HepG2 (cell line): ENCODE data around the gene MAGIX. TPM values are rescaled to one million over a fixed set of nuclear protein-coding genes. Genes with fewer than 3 reads are reported as not detected.

Source experiments
- AHR ChIP-seq: IDR thresholded peaks from 2 replicates; pipeline ENCODE4 v1.6.1; 2018; ENCODE audit warnings: missing genetic modification reagents, missing compliant biosample characterization
- AKAP8 ChIP-seq: sonication (generic); formaldehyde crosslinking; IDR thresholded peaks from 2 replicates; pipeline ENCODE4 v1.5.1; 2020; ENCODE audit warnings: mild to moderate bottlenecking, missing genetic modification reagents
- ELF4 ChIP-seq: sonication (generic); formaldehyde crosslinking; IDR thresholded peaks from 2 replicates; pipeline ENCODE4 v1.5.0; 2020; ENCODE audit warnings: missing genetic modification reagents, mild to moderate bottlenecking, moderate library complexity, borderline replicate concordance
- GFI1 ChIP-seq: sonication (generic); formaldehyde crosslinking; IDR thresholded peaks from 2 replicates; pipeline ENCODE4 v1.5.0; 2020; ENCODE audit warnings: missing genetic modification reagents, mild to moderate bottlenecking, borderline replicate concordance
- HNRNPK ChIP-seq: fragments of 200-400 bp; formaldehyde crosslinking; IDR thresholded peaks from 2 replicates; pipeline ENCODE4 v1.6.1; 2018; ENCODE audit warnings: low read length, low read depth, moderate library complexity, mild to moderate bottlenecking; ENCODE audit not compliant: poor library complexity, severe bottlenecking
- HOXA9 ChIP-seq: sonication (generic); formaldehyde crosslinking; IDR thresholded peaks from 2 replicates; pipeline ENCODE4 v1.8.1; 2022; ENCODE audit warnings: missing genetic modification reagents, mild to moderate bottlenecking, moderate library complexity, borderline replicate concordance
- KLF11 ChIP-seq: IDR thresholded peaks from 2 replicates; pipeline ENCODE4 v1.6.1; 2016; ENCODE audit warnings: missing compliant biosample characterization
- POLR2AphosphoS2 ChIP-seq: IDR thresholded peaks from 2 replicates; pipeline ENCODE4 v1.6.1; 2011; ENCODE audit warnings: low read depth, low read length, improper control_type of control experiment
- REPIN1 ChIP-seq: sonication (generic); formaldehyde crosslinking; IDR thresholded peaks from 2 replicates; pipeline ENCODE4 v1.8.0; 2022; ENCODE audit warnings: missing genetic modification reagents, low read depth, mild to moderate bottlenecking, borderline replicate concordance
- SMAD9 ChIP-seq: sonication (generic); formaldehyde crosslinking; IDR thresholded peaks from 2 replicates; pipeline ENCODE4 v1.5.1; 2020; ENCODE audit warnings: mild to moderate bottlenecking, missing genetic modification reagents
- ZBTB3 ChIP-seq: sonication (generic); formaldehyde crosslinking; IDR thresholded peaks from 2 replicates; pipeline ENCODE4 v1.4.0; 2020; ENCODE audit warnings: low read depth, mild to moderate bottlenecking, moderate library complexity, missing genetic modification reagents, borderline replicate concordance
- ZFP82 ChIP-seq: sonication (generic); formaldehyde crosslinking; IDR thresholded peaks from 2 replicates; pipeline ENCODE4 v1.5.1; 2020; ENCODE audit warnings: mild to moderate bottlenecking, missing genetic modification reagents, borderline replicate concordance
- ZNF235 ChIP-seq: sonication (generic); formaldehyde crosslinking; IDR thresholded peaks from 2 replicates; pipeline ENCODE4 v1.8.1; 2023; ENCODE audit warnings: mild to moderate bottlenecking, missing genetic modification reagents, borderline replicate concordance
- ZSCAN30 ChIP-seq: sonication (generic); formaldehyde crosslinking; IDR thresholded peaks from 2 replicates; pipeline ENCODE4 v1.5.0; 2020; ENCODE audit warnings: mild to moderate bottlenecking, missing genetic modification reagents
- polyA plus RNA-seq, 8 experiments: library from polyadenylated mRNA; depleted of rRNA in 3 of 8; stranded (reverse) in 7 of 8; unstranded in 1 of 8; fragments of >200 nt; fragmentation: Illumina TruSeq in 4 of 8; extraction: Trizol in 4 of 8; gene quantifications; 2 replicates each; pipeline versions ENCODE4 v1.2.1 to v1.2.3, GENCODE V29; 2011 to 2016; ENCODE audit warnings: low read depth in 4 of 8, missing spikeins in 1 of 8, mixed read lengths in 1 of 8; ENCODE audit not compliant: insufficient read depth in 1 of 8
- total RNA-seq, 5 experiments: library from RNA; depleted of rRNA; stranded (reverse); fragments of >200 nt; fragmentation: Illumina TruSeq; extraction: Trizol; gene quantifications; 2 replicates each; pipeline ENCODE4 v1.2.3, GENCODE V29; 2016; ENCODE audit warnings: low read depth in 1 of 5
- TF ChIP-seq, protein P1 (sequence below): sonication (generic); formaldehyde crosslinking; IDR thresholded peaks from 2 replicates; pipeline ENCODE4 v1.8.1; 2023; ENCODE audit warnings: missing genetic modification reagents, inconsistent platforms, borderline replicate concordance
- TF ChIP-seq, protein P2 (sequence below): sonication (generic); formaldehyde crosslinking; IDR thresholded peaks from 2 replicates; pipeline ENCODE4 v1.5.0; 2020; ENCODE audit warnings: mild to moderate bottlenecking, missing genetic modification reagents, borderline replicate concordance
- TF ChIP-seq, protein P3 (sequence below): sonication (generic); formaldehyde crosslinking; IDR thresholded peaks from 2 replicates; pipeline ENCODE4 v1.5.1; 2020; ENCODE audit warnings: mild to moderate bottlenecking, missing genetic modification reagents
- TF ChIP-seq, protein P4 (sequence below): sonication (generic); formaldehyde crosslinking; IDR thresholded peaks from 2 replicates; pipeline ENCODE4 v1.8.0; 2022; ENCODE audit warnings: missing genetic modification reagents, mild to moderate bottlenecking, inconsistent platforms, borderline replicate concordance

MAGIX gene
- total and polyA plus RNA-seq, 2 of the 13 experiments (the other 11 are each of a cell fraction or from before 2014, with no cell fraction given) = 0.63 to 1.2 TPM

DNA sequence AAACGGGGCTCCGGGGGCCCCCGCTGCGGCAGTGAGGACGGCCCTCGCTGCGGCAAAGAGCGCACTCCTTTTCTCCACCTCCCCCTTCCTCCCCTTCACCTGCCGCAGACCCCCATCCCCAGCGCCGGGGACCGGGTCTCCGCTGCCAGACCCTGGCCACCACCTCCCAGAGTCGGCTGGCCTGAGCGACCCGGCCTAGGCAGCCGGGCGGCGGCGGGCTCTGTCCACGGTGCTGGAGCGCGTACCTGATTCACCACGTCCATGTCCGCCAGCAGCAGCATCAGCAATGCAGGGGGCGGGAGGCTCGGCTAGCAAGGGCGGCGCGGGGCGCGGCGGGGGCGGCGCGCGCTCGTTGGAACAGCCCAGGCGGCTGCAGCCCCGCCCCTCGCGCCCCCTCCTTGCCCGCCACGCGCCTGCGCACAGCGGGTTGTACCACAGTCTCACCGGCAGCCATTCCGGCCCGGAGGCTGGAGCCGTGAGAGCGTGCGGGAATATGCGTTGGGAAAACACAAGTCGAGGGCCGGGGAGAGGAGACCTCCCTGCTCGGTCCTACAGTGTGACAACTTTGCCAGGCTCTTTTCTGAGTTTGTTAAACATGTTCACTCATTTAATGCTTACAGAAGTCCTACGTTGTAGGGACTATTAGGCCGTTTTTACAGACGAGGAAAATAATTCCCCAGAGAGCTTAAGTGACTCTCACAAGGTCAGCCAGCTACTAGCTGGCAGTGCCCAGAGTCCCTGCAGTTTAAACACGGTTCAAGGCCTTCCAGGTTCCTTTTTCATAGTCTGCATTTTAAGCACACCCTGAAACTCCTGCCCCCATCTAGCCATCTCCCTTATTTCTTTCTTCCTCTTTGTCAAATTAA lies 37.6 kb downstream of the MAGIX start, which contains the start of gene SYP (continued):
- TF ChIP-seq, protein P1, sequence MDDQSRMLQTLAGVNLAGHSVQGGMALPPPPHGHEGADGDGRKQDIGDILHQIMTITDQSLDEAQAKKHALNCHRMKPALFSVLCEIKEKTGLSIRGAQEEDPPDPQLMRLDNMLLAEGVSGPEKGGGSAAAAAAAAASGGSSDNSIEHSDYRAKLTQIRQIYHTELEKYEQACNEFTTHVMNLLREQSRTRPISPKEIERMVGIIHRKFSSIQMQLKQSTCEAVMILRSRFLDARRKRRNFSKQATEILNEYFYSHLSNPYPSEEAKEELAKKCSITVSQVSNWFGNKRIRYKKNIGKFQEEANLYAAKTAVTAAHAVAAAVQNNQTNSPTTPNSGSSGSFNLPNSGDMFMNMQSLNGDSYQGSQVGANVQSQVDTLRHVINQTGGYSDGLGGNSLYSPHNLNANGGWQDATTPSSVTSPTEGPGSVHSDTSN (CRISPR knock-in tag) = 0 out of 2 replicates have a peak, but pooled peaks have one; percentile 53
- TF ChIP-seq HNRNPK (peak; percentile 79), SMAD9 (no peak), ZFP82 (no peak), ZNF235 (peak; percentile 71; the same call in 1 of the 2 replicates), ELF4 (CRISPR knock-in tag) (no peak), KLF11 (CRISPR knock-in tag) (peak; percentile 70; the same call in 1 of the 2 replicates), AKAP8 (CRISPR knock-in tag) (peak; percentile 66; the same call in 1 of the 2 replicates), GFI1 (CRISPR knock-in tag) (peak; percentile 53; the same call in 1 of the 2 replicates), AHR (CRISPR knock-in tag) (peak; percentile 88; the same call in 1 of the 2 replicates), ZBTB3 (CRISPR knock-in tag) (no peak), HOXA9 (peak; percentile 63; the same call in 1 of the 2 replicates), REPIN1 (CRISPR knock-in tag) (peak; percentile 82; the same call in 1 of the 2 replicates), POLR2AphosphoS2 (no peak), ZSCAN30 (CRISPR knock-in tag) (no peak)
- TF ChIP-seq, protein P2, sequence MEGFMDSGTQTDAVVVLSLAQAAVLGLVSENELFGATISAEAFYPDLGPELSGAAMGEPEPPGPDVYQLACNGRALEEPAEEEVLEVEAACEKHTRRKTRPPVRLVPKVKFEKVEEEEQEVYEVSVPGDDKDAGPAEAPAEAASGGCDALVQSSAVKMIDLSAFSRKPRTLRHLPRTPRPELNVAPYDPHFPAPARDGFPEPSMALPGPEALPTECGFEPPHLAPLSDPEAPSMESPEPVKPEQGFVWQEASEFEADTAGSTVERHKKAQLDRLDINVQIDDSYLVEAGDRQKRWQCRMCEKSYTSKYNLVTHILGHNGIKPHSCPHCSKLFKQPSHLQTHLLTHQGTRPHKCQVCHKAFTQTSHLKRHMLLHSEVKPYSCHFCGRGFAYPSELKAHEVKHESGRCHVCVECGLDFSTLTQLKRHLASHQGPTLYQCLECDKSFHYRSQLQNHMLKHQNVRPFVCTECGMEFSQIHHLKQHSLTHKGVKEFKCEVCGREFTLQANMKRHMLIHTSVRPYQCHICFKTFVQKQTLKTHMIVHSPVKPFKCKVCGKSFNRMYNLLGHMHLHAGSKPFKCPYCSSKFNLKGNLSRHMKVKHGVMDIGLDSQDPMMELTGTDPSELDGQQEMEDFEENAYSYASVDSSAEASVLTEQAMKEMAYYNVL (CRISPR knock-in tag) = no peak; the same call in 1 of the 2 replicates
- TF ChIP-seq, protein P3, sequence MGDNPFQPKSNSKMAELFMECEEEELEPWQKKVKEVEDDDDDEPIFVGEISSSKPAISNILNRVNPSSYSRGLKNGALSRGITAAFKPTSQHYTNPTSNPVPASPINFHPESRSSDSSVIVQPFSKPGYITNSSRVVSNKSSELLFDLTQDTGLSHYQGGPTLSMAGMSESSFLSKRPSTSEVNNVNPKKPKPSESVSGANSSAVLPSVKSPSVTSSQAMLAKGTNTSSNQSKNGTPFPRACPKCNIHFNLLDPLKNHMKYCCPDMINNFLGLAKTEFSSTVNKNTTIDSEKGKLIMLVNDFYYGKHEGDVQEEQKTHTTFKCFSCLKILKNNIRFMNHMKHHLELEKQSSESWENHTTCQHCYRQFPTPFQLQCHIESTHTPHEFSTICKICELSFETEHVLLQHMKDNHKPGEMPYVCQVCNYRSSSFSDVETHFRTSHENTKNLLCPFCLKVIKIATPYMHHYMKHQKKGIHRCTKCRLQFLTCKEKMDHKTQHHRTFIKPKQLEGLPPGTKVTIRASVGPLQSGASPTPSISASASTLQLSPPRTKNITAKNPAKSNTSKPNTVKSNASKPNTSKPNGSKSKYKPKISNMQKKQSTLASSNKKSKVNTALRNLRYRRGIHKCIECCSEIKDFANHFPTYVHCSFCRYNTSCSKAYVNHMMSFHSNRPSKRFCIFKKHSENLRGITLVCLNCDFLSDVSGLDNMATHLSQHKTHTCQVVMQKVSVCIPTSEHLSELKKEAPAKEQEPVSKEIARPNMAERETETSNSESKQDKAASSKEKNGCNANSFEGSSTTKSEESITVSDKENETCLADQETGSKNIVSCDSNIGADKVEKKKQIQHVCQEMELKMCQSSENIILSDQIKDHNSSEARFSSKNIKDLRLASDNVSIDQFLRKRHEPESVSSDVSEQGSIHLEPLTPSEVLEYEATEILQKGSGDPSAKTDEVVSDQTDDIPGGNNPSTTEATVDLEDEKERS (CRISPR knock-in tag) = no peak
- TF ChIP-seq, protein P4, sequence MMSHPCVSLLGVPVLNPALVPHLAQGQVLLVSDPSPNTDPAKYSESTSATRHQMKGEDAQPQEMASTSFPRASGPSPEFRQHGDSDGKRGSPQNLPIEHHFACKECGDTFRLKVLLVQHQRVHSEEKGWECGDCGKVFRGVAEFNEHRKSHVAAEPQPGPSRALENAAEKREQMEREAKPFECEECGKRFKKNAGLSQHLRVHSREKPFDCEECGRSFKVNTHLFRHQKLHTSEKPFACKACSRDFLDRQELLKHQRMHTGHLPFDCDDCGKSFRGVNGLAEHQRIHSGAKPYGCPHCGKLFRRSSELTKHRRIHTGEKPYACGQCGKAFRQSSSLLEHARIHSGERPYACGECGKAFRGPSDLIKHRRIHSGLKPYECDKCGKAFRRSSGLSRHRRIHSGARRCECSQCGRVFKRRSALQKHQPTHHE (CRISPR knock-in tag) = peak; percentile 34; the same call in 1 of the 2 replicates
